Measurements from ENCODE around the gene CEBPB.
A peak's percentile ranks its signal among the peaks of the same experiment; 100 is the strongest.
"Not testable (repeated sequence)": the region's sequence is repeated elsewhere in the genome, so short reads cannot be mapped to it uniquely, and the experiment has no call there.

CEBPB gene

GRCh38 chr20:50175938-50176933 is 14.4 kb upstream of the CEBPB start:
- Histone ChIP-seq H3K4me3 (ENCODE audit: low read length) (no peak overlapping the region), H3K27ac (ENCODE audit: low read depth, low read length) (no peak overlapping the region), H3K36me3 (ENCODE audit: control insufficient read depth, insufficient read depth, low read length) (no peaks in the 10 kb centered on the region), H3K27me3 (ENCODE audit: control insufficient read depth, insufficient read depth, low read length) (no peaks in the 10 kb centered on the region), H3K9ac (ENCODE audit: low read length) (no peak overlapping the region), H3K4me1 (ENCODE audit: control insufficient read depth, insufficient read depth, low read length) (peaks cover 6% of the 10 kb centered on the region)

- H3K36me3 ChIP-seq (ENCODE audit: control insufficient read depth, insufficient read depth, low read length); H3K27me3 ChIP-seq (ENCODE audit: control insufficient read depth, insufficient read depth, low read length); H3K4me3 ChIP-seq (ENCODE audit: low read length); H3K4me1 ChIP-seq (ENCODE audit: control insufficient read depth, insufficient read depth, low read length); H3K9ac ChIP-seq (ENCODE audit: low read length); H3K27ac ChIP-seq (ENCODE audit: low read depth, low read length): not testable (repeated sequence)
Observed at GRCh38 chr20:50178672-50179071, 12.0 kb upstream of the CEBPB start.

GRCh38 chr20:50181344-50181743 is 9.3 kb upstream of the CEBPB start:
- Histone ChIP-seq H3K4me1 (ENCODE audit: control insufficient read depth, insufficient read depth, low read length) (no peaks in the 10 kb centered on the region), H3K4me3 (ENCODE audit: low read length) (no peak overlapping the region), H3K27me3 (ENCODE audit: control insufficient read depth, insufficient read depth, low read length) (no peaks in the 10 kb centered on the region), H3K27ac (ENCODE audit: low read depth, low read length) (no peak overlapping the region), H3K9ac (ENCODE audit: low read length) (no peak overlapping the region), H3K36me3 (ENCODE audit: control insufficient read depth, insufficient read depth, low read length) (no peaks in the 10 kb centered on the region)

GRCh38 chr20:50182346-50182745 is 8.3 kb upstream of the CEBPB start:
- Histone ChIP-seq H3K27ac (ENCODE audit: low read depth, low read length) (no peak overlapping the region), H3K9ac (ENCODE audit: low read length) (no peak overlapping the region), H3K36me3 (ENCODE audit: control insufficient read depth, insufficient read depth, low read length) (no peaks in the 10 kb centered on the region), H3K27me3 (ENCODE audit: control insufficient read depth, insufficient read depth, low read length) (no peaks in the 10 kb centered on the region), H3K4me3 (ENCODE audit: low read length) (no peak overlapping the region), H3K4me1 (ENCODE audit: control insufficient read depth, insufficient read depth, low read length) (no peaks in the 10 kb centered on the region)

- no peaks in the 10 kb centered on the region for H3K4me1 ChIP-seq (ENCODE audit: control insufficient read depth, insufficient read depth, low read length)
- H3K27ac ChIP-seq (ENCODE audit: low read depth, low read length): no peak overlapping the region
- H3K4me3 ChIP-seq (ENCODE audit: low read length): no peak overlapping the region
- no peak overlapping the region for H3K9ac ChIP-seq (ENCODE audit: low read length)
- H3K27me3 ChIP-seq (ENCODE audit: control insufficient read depth, insufficient read depth, low read length): no peaks in the 10 kb centered on the region
- no peaks in the 10 kb centered on the region for H3K36me3 ChIP-seq (ENCODE audit: control insufficient read depth, insufficient read depth, low read length)
Observed at GRCh38 chr20:50185426-50185825, 5.2 kb upstream of the CEBPB start.

- H3K36me3 ChIP-seq (ENCODE audit: control insufficient read depth, insufficient read depth, low read length): no peaks in the 10 kb centered on the region
- no peaks in the 10 kb centered on the region for H3K4me1 ChIP-seq (ENCODE audit: control insufficient read depth, insufficient read depth, low read length)
- no peak overlapping the region for H3K4me3 ChIP-seq (ENCODE audit: low read length)
- H3K9ac ChIP-seq (ENCODE audit: low read length): no peak overlapping the region
- H3K27ac ChIP-seq (ENCODE audit: low read depth, low read length): no peak overlapping the region
- no peaks in the 10 kb centered on the region for H3K27me3 ChIP-seq (ENCODE audit: control insufficient read depth, insufficient read depth, low read length)
Observed at GRCh38 chr20:50186151-50186885, 4.3 kb upstream of the CEBPB start.

GRCh38 chr20:50186987-50187402 is 3.6 kb upstream of the CEBPB start:
- Histone ChIP-seq H3K27me3 (ENCODE audit: control insufficient read depth, insufficient read depth, low read length) (no peaks in the 10 kb centered on the region), H3K9ac (ENCODE audit: low read length) (no peak overlapping the region), H3K27ac (ENCODE audit: low read depth, low read length) (no peak overlapping the region)

GRCh38 chr20:50187403-50188051 is 3.1 kb upstream of the CEBPB start:
- Histone ChIP-seq H3K27me3 (ENCODE audit: control insufficient read depth, insufficient read depth, low read length) (no peaks in the 10 kb centered on the region), H3K9ac (ENCODE audit: low read length) (no peak overlapping the region), H3K27ac (ENCODE audit: low read depth, low read length) (no peak overlapping the region), H3K36me3 (ENCODE audit: control insufficient read depth, insufficient read depth, low read length) (no peaks in the 10 kb centered on the region), H3K4me3 (ENCODE audit: low read length) (no peak overlapping the region), H3K4me1 (ENCODE audit: control insufficient read depth, insufficient read depth, low read length) (no peaks in the 10 kb centered on the region)

More at GRCh38 chr20:50186987-50187402, 3.6 kb upstream of the CEBPB start:
- H3K36me3 ChIP-seq (ENCODE audit: control insufficient read depth, insufficient read depth, low read length): no peaks in the 10 kb centered on the region
- no peak overlapping the region for H3K4me3 ChIP-seq (ENCODE audit: low read length)
- H3K4me1 ChIP-seq (ENCODE audit: control insufficient read depth, insufficient read depth, low read length): no peaks in the 10 kb centered on the region

- H3K27ac ChIP-seq (ENCODE audit: low read depth, low read length): no peak overlapping the region
- H3K9ac ChIP-seq (ENCODE audit: low read length): no peak overlapping the region
- no peaks in the 10 kb centered on the region for H3K27me3 ChIP-seq (ENCODE audit: control insufficient read depth, insufficient read depth, low read length)
- H3K4me3 ChIP-seq (ENCODE audit: low read length): no peak overlapping the region
- peaks cover 3% of the 10 kb centered on the region for H3K4me1 ChIP-seq (ENCODE audit: control insufficient read depth, insufficient read depth, low read length)
- H3K36me3 ChIP-seq (ENCODE audit: control insufficient read depth, insufficient read depth, low read length): no peaks in the 10 kb centered on the region
Observed at GRCh38 chr20:50188287-50188688, 2.3 kb upstream of the CEBPB start.

- Histone ChIP-seq H3K27me3 (ENCODE audit: control insufficient read depth, insufficient read depth, low read length) (no peaks in the 10 kb centered on the region), H3K27ac (ENCODE audit: low read depth, low read length) (no peak overlapping the region), H3K4me1 (ENCODE audit: control insufficient read depth, insufficient read depth, low read length) (peaks cover 10% of the 10 kb centered on the region), H3K4me3 (ENCODE audit: low read length) (no peak overlapping the region), H3K9ac (ENCODE audit: low read length) (no peak overlapping the region), H3K36me3 (ENCODE audit: control insufficient read depth, insufficient read depth, low read length) (no peaks in the 10 kb centered on the region)
Observed at GRCh38 chr20:50188879-50189680, 1.6 kb upstream of the CEBPB start.

- no peaks in the 10 kb centered on the region for H3K36me3 ChIP-seq (ENCODE audit: control insufficient read depth, insufficient read depth, low read length)
- H3K4me3 ChIP-seq (ENCODE audit: low read length): no peak overlapping the region
- H3K27me3 ChIP-seq (ENCODE audit: control insufficient read depth, insufficient read depth, low read length): no peaks in the 10 kb centered on the region
- H3K27ac ChIP-seq (ENCODE audit: low read depth, low read length): peak overlapping the region; percentile 98
- peaks cover 15% of the 10 kb centered on the region for H3K4me1 ChIP-seq (ENCODE audit: control insufficient read depth, insufficient read depth, low read length)
- H3K9ac ChIP-seq (ENCODE audit: low read length): no peak overlapping the region
Observed at GRCh38 chr20:50189681-50190250, 864 bp upstream of the CEBPB start.

Data from rectal smooth muscle tissue (tissue), 1 donor.